Mononuclear cell (primary cell): ENCODE data around the gene CA4. TPM values are rescaled to one million over a fixed set of nuclear protein-coding genes. Genes with fewer than 3 reads are reported as not detected.
"Not testable (repeated sequence)": the region's sequence is repeated elsewhere in the genome, so short reads cannot be mapped to it uniquely, and the experiment has no call there.

Experiments
- H3K27me3 ChIP-seq: 2 replicates; pipeline ENCODE4 v1.6.0; 2011; ENCODE audit warnings: low read length, control low read depth; ENCODE audit not compliant: insufficient read depth
- H3K4me1 ChIP-seq: 2 replicates; pipeline ENCODE4 v1.5.1; 2011; ENCODE audit warnings: mild to moderate bottlenecking, low read length, control low read depth; ENCODE audit not compliant: insufficient read depth
- H3K4me3 ChIP-seq: 2 replicates; pipeline ENCODE4 v1.5.1; 2011; ENCODE audit warnings: mild to moderate bottlenecking, low read length, moderate library complexity
- H3K9me3 ChIP-seq: 2 replicates; pipeline ENCODE4 v1.5.1; 2011; ENCODE audit warnings: low read depth, mild to moderate bottlenecking, control low read depth, low read length
- total RNA-seq: library from RNA; depleted of rRNA; stranded (reverse); fragments of >200 nt; gene quantifications from one replicate; pipeline ENCODE4 v1.2.3, GENCODE V29; 2012

Gene CA4
- total RNA-seq, 1 donor = not detected

DNA sequence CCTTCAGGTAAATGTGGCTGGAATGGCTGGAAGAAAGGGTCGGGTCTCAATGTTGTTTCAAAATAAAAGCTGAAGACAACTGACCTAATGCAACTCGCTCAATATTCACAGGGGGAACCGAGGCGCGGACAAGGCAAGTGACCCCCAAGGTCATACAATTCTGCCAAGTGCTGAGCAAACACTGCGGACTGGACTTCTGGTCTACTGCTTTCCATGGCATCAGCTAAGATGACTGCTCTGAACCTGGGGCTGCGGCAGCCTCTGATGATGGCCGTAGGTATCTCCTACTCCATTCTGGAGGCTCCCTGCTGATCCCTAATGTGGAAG lies 21.9 kb downstream of the CA4 start:
- Histone ChIP-seq H3K4me1 (peaks cover 17% of the 10 kb centered on the region), H3K4me3 (no peak overlapping the region), H3K27me3 (no peaks in the 10 kb centered on the region), H3K9me3 (no peaks in the 10 kb centered on the region)

DNA sequence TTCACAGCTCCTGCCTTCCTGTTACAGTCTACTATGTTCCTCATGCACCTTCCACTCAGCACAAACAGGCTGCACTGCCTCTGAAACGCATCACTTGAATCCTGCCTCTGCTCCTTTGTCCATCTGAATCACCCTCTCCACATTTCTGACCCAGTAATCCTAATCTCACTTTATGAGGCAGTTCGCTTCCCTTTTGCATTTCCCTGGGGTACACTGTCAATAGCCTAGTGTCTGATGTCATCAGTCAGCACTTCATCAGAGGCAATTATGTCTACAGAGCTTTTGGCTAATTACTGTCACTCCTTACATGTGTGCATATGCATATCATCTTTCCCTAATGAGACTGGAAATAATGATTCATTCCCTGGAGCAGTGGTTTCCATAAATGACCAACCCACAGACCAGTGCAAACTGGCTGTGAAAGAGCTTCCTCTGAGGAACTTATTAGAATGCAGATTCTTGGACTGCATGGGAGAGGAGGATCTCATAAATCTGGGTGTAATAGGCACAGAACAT lies 23.6 kb downstream of the CA4 start:
- no peak overlapping the region for H3K4me3 ChIP-seq
- no peaks in the 10 kb centered on the region for H3K9me3 ChIP-seq
- H3K4me1 ChIP-seq = peaks cover 17% of the 10 kb centered on the region
- no peaks in the 10 kb centered on the region for H3K27me3 ChIP-seq

DNA sequence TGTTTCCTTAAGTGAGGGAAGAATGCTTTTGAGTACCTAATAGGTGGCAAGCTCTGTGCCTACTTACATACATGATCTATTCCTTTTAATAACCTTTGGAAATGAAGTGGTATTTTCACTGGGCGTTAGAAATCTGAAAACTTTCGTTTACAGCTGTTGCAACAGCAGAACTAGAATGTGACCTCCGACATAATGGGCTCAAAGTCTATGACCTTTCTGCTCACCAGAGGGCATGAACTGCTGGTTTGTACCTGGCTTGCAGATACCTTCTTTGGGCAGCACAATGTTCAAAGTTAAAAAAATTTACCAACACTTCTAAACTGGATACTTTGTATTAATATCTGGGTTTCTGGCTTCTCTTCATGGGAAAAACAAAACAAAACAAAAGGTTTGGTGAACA lies 24.3 kb downstream of the CA4 start:
- no peaks in the 10 kb centered on the region for H3K27me3 ChIP-seq
- H3K4me3 ChIP-seq = no peak overlapping the region
- no peaks in the 10 kb centered on the region for H3K9me3 ChIP-seq
- H3K4me1 ChIP-seq = peaks cover 17% of the 10 kb centered on the region

DNA sequence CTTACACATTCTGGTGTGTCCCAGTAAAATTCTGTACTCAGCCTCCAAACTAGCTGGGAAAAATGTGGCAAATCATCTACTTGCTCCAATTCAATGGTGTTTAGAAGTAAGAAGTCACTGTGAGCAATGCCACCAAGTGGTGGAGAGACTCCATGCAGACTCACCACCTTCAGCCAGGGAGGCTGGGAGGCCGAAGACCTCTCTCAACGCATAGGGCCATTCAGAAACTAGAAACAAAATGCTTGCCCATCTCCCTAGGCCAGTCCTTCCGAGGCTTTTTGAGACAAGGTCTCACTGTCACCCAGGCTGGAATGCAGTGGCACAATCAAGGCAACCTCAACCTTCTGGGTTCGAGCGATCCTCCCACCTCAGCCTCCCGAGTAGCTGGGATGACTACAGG lies 25.0 kb downstream of the CA4 start:
- H3K9me3 ChIP-seq, H3K27me3 ChIP-seq, H3K4me3 ChIP-seq: not testable (repeated sequence)
- peaks cover 16% of the 10 kb centered on the region for H3K4me1 ChIP-seq

DNA sequence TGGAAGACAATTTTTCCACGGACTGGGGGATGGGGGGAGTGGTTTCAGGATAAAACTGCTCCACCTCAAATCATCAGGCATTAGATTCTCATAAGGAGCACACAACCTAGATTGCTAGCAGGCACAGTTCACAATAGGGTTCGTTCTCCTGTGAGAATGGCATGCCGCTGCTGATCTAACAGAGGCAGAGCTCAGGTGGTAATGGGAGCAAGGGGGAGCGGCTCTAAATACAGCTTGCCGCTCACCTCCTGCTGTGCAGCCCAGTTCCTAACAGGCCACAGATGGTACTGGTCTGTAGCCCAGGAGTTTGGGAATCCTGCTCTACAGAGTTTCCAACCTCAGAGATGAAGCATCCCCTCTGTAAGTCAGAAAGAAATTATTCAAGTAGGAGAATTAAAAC lies 27.0 kb downstream of the CA4 start:
- not testable (repeated sequence) for H3K9me3 ChIP-seq, H3K4me1 ChIP-seq, H3K27me3 ChIP-seq, H3K4me3 ChIP-seq

DNA sequence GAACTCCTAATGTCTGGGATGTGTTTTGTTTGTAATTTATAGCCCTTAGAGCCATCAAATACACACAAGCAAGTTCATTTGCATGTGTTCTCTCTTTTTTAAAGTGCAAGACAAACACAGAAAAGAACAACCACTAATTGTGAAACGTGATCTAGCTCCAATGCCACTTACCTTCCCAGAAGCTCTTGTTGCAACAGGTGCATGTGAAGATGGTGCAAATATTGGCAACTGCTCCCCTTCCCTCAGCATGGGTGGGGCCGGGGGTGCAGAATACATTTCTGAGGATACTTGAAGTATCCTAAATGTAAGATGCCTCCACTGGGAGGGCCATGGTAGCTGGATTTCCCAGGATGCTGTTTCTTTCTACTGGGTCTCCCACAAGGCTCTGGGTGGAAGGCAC lies 28.4 kb downstream of the CA4 start:
- not testable (repeated sequence) for H3K4me3 ChIP-seq, H3K27me3 ChIP-seq, H3K9me3 ChIP-seq

DNA sequence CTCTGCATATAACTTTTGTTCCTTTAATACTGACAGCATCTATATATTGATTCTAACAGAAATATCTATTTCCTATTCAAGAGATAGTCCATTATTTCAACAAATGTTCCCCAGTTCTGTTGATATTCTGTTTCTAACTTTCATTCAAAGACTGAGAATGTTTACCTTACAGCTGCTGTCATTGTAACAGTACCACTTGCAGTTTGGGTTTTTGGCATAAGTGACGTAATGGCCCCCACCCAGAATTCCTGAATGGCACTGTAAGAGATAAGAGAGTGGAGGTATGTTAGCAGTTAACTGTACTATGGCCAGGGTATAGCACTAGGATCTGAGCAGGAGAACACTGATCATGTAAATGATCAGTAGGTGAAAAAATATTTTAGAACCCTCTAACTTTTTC lies 30.6 kb downstream of the CA4 start:
- H3K4me1 ChIP-seq, H3K9me3 ChIP-seq, H3K4me3 ChIP-seq, H3K27me3 ChIP-seq: not testable (repeated sequence)

More for the DNA sequence above, 28.4 kb downstream of the CA4 start:
- H3K4me1 ChIP-seq = not testable (repeated sequence)

DNA sequence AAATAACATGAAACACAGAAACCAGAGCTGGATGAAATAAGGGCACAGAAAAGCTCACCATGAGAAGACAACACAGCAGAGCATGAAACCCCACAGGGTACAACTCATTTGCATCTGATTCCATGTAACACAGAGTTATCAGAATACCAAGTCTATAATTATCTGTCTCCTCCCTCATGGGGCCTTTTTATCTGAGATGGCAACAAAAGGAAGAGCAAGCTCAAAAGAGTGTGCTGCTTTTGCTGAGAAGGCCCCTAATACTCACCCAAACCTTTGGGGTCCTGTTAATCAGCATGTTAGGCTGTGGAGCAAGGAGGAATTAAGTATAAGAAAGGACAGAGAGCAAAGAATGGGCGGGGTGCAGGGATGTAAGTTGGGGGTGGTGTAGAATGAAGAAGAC lies 36.6 kb downstream of the CA4 start:
- not testable (repeated sequence) for H3K4me1 ChIP-seq, H3K27me3 ChIP-seq

DNA sequence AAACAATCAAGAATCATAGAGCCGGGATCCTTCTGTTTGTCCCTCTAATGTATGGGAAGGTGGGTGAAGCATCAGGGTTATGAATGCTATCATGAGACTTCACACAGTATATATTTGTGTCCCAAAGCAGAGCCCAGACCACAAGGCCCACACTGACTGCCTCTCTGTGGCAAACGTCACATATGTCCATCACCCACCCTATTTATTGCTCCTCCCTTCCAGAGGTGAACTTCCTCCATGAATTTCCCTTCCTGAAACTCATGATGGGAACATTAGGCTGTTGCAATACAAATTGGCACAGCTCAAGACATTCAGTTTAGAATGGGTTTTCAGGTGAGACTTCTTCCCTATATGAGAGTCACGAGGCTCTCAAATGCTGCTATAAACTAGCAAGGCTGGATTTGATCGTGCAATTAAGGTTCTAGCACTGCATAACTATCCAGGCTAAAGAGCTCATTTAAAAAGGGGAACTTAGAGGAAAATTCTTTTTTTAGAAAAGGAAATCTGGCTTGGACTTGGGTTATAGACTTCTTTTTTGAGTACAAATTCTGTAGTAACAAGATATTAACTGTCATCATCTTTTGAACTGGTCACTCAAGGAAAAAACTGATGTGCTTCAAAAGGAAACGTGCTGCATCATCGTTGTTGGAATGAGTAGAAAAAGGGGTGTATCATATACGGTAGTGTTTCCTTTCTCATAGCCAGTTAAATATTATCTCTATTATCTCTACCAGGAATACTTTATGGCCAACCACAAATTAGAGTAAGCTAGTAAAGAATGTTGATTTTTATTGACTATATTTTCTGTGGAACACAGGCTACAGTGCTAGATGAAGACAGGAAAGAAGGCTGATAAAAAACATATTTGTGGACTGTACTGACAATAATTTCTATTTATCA lies 37.3 kb downstream of the CA4 start:
- not testable (repeated sequence) for H3K9me3 ChIP-seq, H3K4me3 ChIP-seq, H3K4me1 ChIP-seq, H3K27me3 ChIP-seq

More for the DNA sequence above, 36.6 kb downstream of the CA4 start:
- H3K4me3 ChIP-seq, H3K9me3 ChIP-seq: not testable (repeated sequence)

DNA sequence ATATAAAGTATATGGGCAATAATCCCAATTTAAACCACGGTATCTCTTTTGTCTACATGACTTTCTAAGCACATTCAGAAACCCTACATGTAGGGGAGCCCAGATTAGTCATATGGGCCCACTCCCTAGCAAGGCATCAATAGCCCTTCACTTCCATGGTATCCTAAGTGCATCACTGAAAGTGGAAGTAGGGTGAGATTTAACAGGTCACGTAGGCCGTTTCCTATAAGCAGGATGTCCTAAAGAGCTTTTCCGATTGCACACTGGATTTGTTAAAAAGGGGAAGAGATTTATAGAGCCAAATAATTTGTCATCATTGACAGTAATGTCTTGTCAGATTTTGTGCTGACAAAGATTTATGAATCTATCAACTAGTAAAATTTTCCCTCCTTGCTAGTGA lies 39.0 kb downstream of the CA4 start:
- Histone ChIP-seq H3K9me3 (no peaks in the 10 kb centered on the region), H3K27me3 (no peaks in the 10 kb centered on the region), H3K4me3 (no peak overlapping the region), H3K4me1 (peaks cover 8% of the 10 kb centered on the region)

DNA sequence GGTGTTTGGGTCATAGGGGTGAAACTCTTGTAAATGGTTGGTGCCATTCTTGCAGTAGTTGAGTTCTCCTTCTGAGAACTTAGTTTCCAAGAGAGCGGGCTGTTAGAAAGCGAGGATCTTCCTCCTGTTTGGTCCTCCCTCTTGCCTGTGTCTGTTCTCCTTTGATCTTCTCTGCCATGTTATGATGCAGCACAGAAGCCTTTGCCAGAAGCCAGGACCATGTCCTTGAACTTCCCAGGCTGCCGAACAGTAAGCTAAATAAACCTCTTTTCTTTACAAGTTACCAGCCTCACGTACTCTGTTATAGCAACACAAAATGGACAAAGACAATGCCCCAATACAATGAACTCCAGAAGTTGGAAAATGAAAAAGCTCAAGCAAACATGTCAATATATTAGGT lies 40.3 kb downstream of the CA4 start:
- H3K27me3 ChIP-seq, H3K4me1 ChIP-seq, H3K4me3 ChIP-seq, H3K9me3 ChIP-seq: not testable (repeated sequence)

DNA sequence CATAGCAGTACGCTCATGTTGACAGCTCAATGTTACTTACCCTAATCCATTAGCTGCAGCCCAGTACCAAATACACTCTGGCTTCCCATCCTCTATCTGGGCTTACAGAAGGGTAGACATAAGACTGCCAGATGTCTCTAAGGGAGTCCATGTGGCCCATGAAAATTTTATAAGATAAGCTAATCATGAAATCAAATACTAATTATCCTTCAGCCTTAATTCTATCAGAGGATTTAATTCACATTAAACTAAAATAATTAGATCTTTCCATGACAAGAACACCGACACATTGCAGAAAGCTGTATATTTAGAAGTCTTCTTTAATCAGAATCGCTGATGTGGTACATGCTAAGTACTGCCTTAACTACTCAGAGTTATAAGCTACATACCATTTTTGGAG lies 43.3 kb downstream of the CA4 start:
- not testable (repeated sequence) for H3K4me1 ChIP-seq, H3K9me3 ChIP-seq, H3K27me3 ChIP-seq, H3K4me3 ChIP-seq

DNA sequence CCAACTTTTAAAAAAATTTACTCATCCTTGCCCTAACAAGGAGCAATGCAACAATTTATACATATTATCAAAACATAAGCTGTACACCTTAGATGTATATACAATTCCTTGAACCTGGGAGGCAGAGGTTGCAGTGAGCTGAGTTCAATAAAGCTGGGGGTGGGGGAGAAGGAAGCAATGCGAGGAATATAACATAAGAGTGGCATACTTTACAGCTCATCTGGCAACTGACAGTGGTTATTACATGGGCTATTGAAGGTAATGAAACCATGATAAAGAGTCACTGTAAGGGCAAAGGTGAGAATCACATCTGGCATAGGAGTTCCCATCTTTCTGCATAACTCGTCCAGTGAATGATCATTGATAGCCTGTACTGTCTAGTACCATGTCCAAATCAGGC lies 43.7 kb downstream of the CA4 start:
- Histone ChIP-seq H3K27me3 (no peaks in the 10 kb centered on the region), H3K4me1 (no peaks in the 10 kb centered on the region), H3K9me3 (no peaks in the 10 kb centered on the region), H3K4me3 (no peak overlapping the region)

DNA sequence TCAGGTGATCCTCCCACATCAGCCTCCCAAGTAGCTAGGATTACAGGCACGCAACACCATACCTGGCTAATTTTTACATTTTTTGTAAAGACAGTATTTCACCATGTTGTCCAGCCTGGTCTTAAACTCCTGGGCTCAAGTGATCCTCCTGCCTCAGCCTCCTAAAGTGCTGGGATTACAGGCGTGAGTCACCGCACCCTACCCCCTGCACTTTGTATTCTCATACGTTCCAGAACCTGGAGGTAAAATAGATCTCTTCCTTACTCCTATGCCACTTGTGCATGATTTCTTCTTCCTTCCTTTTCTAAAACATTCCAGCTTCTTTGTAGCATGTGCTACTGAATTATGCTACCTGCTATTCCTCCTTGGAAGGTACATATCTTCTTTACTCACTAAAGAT lies 44.4 kb downstream of the CA4 start:
- not testable (repeated sequence) for H3K4me1 ChIP-seq, H3K27me3 ChIP-seq, H3K4me3 ChIP-seq, H3K9me3 ChIP-seq

DNA sequence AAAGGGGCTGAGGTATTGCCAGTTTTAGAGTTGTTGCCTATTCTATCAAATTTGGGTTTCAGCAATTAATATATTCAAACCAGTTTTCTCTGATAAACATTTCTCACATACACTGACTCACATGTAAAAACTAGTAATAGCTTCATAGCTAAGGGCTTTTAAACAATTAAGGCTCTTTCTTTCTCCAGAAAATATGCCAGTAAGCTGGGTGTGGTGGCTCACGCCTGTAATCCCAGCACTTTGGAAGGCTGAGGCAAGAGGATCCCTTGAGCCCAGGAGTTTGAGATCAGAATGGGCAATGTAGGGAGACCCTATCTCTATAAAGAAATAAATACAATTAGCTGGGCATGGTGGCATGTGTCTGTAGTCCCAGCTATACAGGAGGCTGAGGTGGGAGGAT lies 48.9 kb downstream of the CA4 start:
- H3K4me1 ChIP-seq, H3K9me3 ChIP-seq, H3K27me3 ChIP-seq, H3K4me3 ChIP-seq: not testable (repeated sequence)

DNA sequence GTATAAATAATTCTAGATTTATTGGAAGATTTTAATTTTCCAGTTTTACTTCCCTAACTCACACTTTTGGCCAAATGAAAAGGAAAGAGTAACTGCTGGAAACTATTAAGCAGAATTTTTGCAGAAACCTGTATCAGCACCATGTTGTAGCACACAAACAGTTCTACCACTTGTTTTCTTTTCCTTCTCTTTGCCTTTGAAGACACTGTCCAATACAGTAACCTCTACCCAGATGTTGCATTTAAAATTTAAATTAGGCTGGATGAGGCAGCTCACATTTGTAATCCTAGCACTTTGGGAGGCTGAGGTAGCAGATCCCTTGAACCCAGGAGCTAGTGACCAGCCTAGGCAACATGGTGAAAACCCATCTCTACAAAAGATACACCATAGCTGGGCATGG lies 56.0 kb downstream of the CA4 start:
- not testable (repeated sequence) for H3K4me3 ChIP-seq, H3K9me3 ChIP-seq, H3K27me3 ChIP-seq, H3K4me1 ChIP-seq
